GM23338 (cell line): ENCODE measurements around the gene ZNF593OS. TPM values are rescaled to one million over a fixed set of nuclear protein-coding genes. Genes with fewer than 3 reads are reported as not detected.

Source experiments
- ATAC-seq: fragments of 200-7000 bp; cut with Tn5 transposase; 3 replicates; pipeline ENCODE4 v1.9.1; 2020
- DNase-seq: peaks from one replicate; pipeline ENCODE4 v3.0.0-alpha.2; 2015; ENCODE audit warnings: low spot score
- H2AFZ ChIP-seq: fragments of 200-600 bp; sonication (generic); 2 replicates; pipeline ENCODE4 v1.8.0; 2016; ENCODE audit warnings: antibody characterized with exemption, mild to moderate bottlenecking, moderate library complexity
- H3F3A ChIP-seq: fragments of 200-600 bp; sonication (generic); replicated peaks from 2 replicates; pipeline ENCODE4 v1.8.0; 2017; ENCODE audit warnings: antibody characterized with exemption, mixed run types, low read depth
- H3K27ac ChIP-seq: fragments of 200-600 bp; sonication (generic); 2 replicates; pipeline ENCODE4 v1.6.1; 2016; ENCODE audit warnings: low read depth
- H3K27me3 ChIP-seq: fragments of 200-600 bp; sonication (generic); 2 replicates; pipeline ENCODE4 v1.8.0; 2016; ENCODE audit warnings: mild to moderate bottlenecking, mixed run types, moderate library complexity; ENCODE audit not compliant: insufficient read depth
- H3K36me3 ChIP-seq: fragments of 200-600 bp; sonication (generic); 2 replicates; pipeline ENCODE4 v1.8.0; 2016; ENCODE audit warnings: mild to moderate bottlenecking; ENCODE audit not compliant: insufficient read depth
- H3K4me1 ChIP-seq: fragments of 200-600 bp; sonication (generic); 2 replicates; pipeline ENCODE4 v1.8.0; 2016; ENCODE audit warnings: mild to moderate bottlenecking, moderate library complexity; ENCODE audit not compliant: insufficient read depth
- H3K4me2 ChIP-seq: fragments of 200-600 bp; sonication (generic); 2 replicates; pipeline ENCODE4 v1.7.1; 2017; ENCODE audit warnings: mixed run types
- H3K4me3 ChIP-seq: fragments of 200-600 bp; sonication (generic); 2 replicates; pipeline ENCODE4 v1.6.1; 2016; ENCODE audit warnings: mixed run types
- H3K79me2 ChIP-seq: fragments of 200-600 bp; sonication (generic); replicated peaks from 2 replicates; pipeline ENCODE4 v1.8.0; 2017; ENCODE audit warnings: mild to moderate bottlenecking; ENCODE audit not compliant: insufficient read depth
- H3K9me2 ChIP-seq: fragments of 200-600 bp; sonication (generic); 2 replicates; pipeline ENCODE4 v1.8.0; 2017; ENCODE audit not compliant: insufficient read depth
- H4K20me1 ChIP-seq: fragments of 200-600 bp; sonication (generic); replicated peaks from 2 replicates; pipeline ENCODE4 v1.8.0; 2017; ENCODE audit warnings: mild to moderate bottlenecking; ENCODE audit not compliant: insufficient read depth
- H3K27ac Mint-ChIP-seq: 2 replicates; pipeline ENCODE4 v1.8.0; 2020; ENCODE audit warnings: inconsistent platforms, mild to moderate bottlenecking, moderate library complexity, mixed read lengths
- H3K27me3 Mint-ChIP-seq: 3 replicates; pipeline ENCODE4 v1.8.0; 2022; ENCODE audit warnings: low read depth, mild to moderate bottlenecking, moderate library complexity, mixed read lengths, inconsistent platforms; ENCODE audit not compliant: insufficient read depth, poor library complexity
- H3K36me3 Mint-ChIP-seq: 3 replicates; pipeline ENCODE4 v1.8.0; 2021; ENCODE audit warnings: low read depth, mild to moderate bottlenecking, inconsistent platforms, moderate library complexity, mixed read lengths
- H3K4me1 Mint-ChIP-seq: 3 replicates; pipeline ENCODE4 v1.8.0; 2020; ENCODE audit warnings: mild to moderate bottlenecking, inconsistent platforms, mixed read lengths
- H3K4me3 Mint-ChIP-seq: 3 replicates; pipeline ENCODE4 v1.8.0; 2021; ENCODE audit warnings: moderate library complexity, mild to moderate bottlenecking, inconsistent platforms, mixed read lengths
- H3K9me3 Mint-ChIP-seq: 3 replicates; pipeline ENCODE4 v1.8.0; 2020; ENCODE audit warnings: moderate library complexity, mild to moderate bottlenecking, inconsistent platforms, mixed read lengths
- CREB1 ChIP-seq: fragments of 250-450 bp; sonication (Bioruptor Pico); IDR thresholded peaks from 2 replicates; pipeline ENCODE4 v1.5.0; 2020; ENCODE audit warnings: low read depth, mild to moderate bottlenecking, moderate library complexity
- EZH2 ChIP-seq: fragments of 200-600 bp; sonication (generic); IDR thresholded peaks from one replicate; pipeline ENCODE4 v1.8.0; 2017; ENCODE audit warnings: antibody characterized with exemption, mild to moderate bottlenecking, low read depth; ENCODE audit not compliant: unreplicated experiment
- EZH2phosphoT487 ChIP-seq: fragments of 200-600 bp; sonication (generic); IDR thresholded peaks from one replicate; pipeline ENCODE4 v1.8.1; 2018; ENCODE audit warnings: antibody characterized with exemption; ENCODE audit not compliant: unreplicated experiment
- JUNB ChIP-seq: IDR thresholded peaks from one replicate; pipeline ENCODE4 v1.6.1; 2016; ENCODE audit warnings: antibody characterized with exemption; ENCODE audit not compliant: unreplicated experiment
- NANOG ChIP-seq: IDR thresholded peaks from 2 replicates; pipeline ENCODE4 v1.6.1; 2016; ENCODE audit warnings: antibody characterized with exemption, borderline replicate concordance
- POLR2AphosphoS5 ChIP-seq: IDR thresholded peaks from 2 replicates; pipeline ENCODE4 v1.6.1; 2016; ENCODE audit warnings: antibody characterized with exemption, low read depth
- STAT1 ChIP-seq: IDR thresholded peaks from one replicate; pipeline ENCODE4 v1.6.1; 2016; ENCODE audit warnings: antibody characterized with exemption; ENCODE audit not compliant: unreplicated experiment
- ZNF114 ChIP-seq: fragments of 250-450 bp; sonication (Bioruptor Pico); IDR thresholded peaks from 2 replicates; pipeline ENCODE4 v1.5.0; 2020; ENCODE audit warnings: mild to moderate bottlenecking, moderate library complexity
- ZNF331 ChIP-seq: fragments of 250-450 bp; sonication (Bioruptor Pico); IDR thresholded peaks from 2 replicates; pipeline ENCODE4 v1.5.0; 2020; ENCODE audit warnings: low read depth, mild to moderate bottlenecking, moderate library complexity
- polyA plus RNA-seq: library from polyadenylated mRNA; unstranded; fragments of >200 nt; fragmentation: Nextera tagmentation; extraction: Ambion mirVana; gene quantifications from 2 replicates; pipeline ENCODE4 v1.2.1, GENCODE V29; 2016
- total RNA-seq: library from RNA; depleted of rRNA; stranded (reverse); fragments of >200 nt; shearing (Covaris generic); gene quantifications from 2 replicates; pipeline ENCODE4 v1.2.3, GENCODE V29; 2014
- TF ChIP-seq, protein P1 (sequence below): IDR thresholded peaks from 2 replicates; pipeline ENCODE4 v1.6.1; 2016; ENCODE audit warnings: antibody characterized with exemption
- TF ChIP-seq, protein P2 (sequence below): fragments of 250-450 bp; sonication (Bioruptor Pico); IDR thresholded peaks from 2 replicates; pipeline ENCODE4 v1.5.0; 2020; ENCODE audit warnings: mild to moderate bottlenecking, moderate library complexity
- TF ChIP-seq, protein P3 (sequence below): IDR thresholded peaks from one replicate; pipeline ENCODE4 v1.6.1; 2018; ENCODE audit warnings: antibody characterized with exemption; ENCODE audit not compliant: unreplicated experiment
- TF ChIP-seq, protein P4 (sequence below), 2 experiments: fragments of 200-600 bp in 1 of 2; sonication (generic) in 1 of 2; conservative IDR thresholded peaks; 2 replicates each; pipeline versions ENCODE4 v1.5.1 to v1.6.1; 2016 to 2017; ENCODE audit warnings: antibody characterized with exemption in 2 of 2, low read depth in 2 of 2, mild to moderate bottlenecking in 2 of 2, moderate library complexity in 1 of 2

The ZNF593OS gene
- total and polyA plus RNA-seq, 2 experiments from 2014 or later: 1.1 TPM; not detected in 1

DNA sequence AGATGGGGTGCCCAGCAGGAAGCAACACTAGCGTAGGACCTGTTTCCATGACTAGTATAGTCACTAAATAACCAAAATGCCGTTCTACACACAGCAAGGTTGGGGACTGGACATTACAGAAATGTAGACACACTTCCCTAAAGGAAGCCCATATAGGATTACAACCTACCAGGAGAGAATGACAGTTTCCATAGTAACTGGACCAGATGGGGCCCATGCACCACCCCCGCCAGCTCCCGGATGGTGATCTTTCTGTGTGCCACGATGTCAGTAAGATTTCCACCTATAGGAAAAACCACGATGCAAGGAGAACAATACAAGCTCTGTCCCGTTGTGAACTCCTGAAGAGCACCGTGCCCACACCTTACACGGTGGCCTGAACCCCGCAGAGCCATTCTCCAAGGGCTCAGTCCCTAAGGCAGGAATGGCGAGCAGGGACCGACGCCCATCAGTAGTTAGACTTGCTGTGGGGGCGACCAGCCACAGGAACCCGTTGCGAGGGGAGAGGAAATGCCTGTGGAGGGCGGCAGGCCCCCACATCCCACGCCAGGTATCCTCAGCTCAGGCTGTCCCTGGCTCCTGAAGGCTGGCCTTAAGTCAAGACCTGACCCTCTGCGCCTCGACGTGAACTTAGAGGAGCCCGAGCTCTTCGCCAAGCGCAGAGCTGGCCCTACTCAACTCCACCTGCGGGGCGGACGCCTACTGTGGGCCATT lies 48.7 kb upstream of the ZNF593OS start:
- H3K4me1 ChIP-seq: 0 out of 2 replicates have a peak, but pooled peaks cover 8% of the 10 kb centered on the region
- TF ChIP-seq NANOG (no peak), EZH2phosphoT487 (no peak), JUNB (no peak), STAT1 (no peak), POLR2AphosphoS5 (no peak), CREB1 (CRISPR knock-in tag) (no peak), EZH2 (no peak), ZNF114 (CRISPR knock-in tag) (no peak), ZNF331 (CRISPR knock-in tag) (no peak)
- TF ChIP-seq, protein P1, sequence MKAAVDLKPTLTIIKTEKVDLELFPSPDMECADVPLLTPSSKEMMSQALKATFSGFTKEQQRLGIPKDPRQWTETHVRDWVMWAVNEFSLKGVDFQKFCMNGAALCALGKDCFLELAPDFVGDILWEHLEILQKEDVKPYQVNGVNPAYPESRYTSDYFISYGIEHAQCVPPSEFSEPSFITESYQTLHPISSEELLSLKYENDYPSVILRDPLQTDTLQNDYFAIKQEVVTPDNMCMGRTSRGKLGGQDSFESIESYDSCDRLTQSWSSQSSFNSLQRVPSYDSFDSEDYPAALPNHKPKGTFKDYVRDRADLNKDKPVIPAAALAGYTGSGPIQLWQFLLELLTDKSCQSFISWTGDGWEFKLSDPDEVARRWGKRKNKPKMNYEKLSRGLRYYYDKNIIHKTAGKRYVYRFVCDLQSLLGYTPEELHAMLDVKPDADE: no peak
- TF ChIP-seq, protein P2, sequence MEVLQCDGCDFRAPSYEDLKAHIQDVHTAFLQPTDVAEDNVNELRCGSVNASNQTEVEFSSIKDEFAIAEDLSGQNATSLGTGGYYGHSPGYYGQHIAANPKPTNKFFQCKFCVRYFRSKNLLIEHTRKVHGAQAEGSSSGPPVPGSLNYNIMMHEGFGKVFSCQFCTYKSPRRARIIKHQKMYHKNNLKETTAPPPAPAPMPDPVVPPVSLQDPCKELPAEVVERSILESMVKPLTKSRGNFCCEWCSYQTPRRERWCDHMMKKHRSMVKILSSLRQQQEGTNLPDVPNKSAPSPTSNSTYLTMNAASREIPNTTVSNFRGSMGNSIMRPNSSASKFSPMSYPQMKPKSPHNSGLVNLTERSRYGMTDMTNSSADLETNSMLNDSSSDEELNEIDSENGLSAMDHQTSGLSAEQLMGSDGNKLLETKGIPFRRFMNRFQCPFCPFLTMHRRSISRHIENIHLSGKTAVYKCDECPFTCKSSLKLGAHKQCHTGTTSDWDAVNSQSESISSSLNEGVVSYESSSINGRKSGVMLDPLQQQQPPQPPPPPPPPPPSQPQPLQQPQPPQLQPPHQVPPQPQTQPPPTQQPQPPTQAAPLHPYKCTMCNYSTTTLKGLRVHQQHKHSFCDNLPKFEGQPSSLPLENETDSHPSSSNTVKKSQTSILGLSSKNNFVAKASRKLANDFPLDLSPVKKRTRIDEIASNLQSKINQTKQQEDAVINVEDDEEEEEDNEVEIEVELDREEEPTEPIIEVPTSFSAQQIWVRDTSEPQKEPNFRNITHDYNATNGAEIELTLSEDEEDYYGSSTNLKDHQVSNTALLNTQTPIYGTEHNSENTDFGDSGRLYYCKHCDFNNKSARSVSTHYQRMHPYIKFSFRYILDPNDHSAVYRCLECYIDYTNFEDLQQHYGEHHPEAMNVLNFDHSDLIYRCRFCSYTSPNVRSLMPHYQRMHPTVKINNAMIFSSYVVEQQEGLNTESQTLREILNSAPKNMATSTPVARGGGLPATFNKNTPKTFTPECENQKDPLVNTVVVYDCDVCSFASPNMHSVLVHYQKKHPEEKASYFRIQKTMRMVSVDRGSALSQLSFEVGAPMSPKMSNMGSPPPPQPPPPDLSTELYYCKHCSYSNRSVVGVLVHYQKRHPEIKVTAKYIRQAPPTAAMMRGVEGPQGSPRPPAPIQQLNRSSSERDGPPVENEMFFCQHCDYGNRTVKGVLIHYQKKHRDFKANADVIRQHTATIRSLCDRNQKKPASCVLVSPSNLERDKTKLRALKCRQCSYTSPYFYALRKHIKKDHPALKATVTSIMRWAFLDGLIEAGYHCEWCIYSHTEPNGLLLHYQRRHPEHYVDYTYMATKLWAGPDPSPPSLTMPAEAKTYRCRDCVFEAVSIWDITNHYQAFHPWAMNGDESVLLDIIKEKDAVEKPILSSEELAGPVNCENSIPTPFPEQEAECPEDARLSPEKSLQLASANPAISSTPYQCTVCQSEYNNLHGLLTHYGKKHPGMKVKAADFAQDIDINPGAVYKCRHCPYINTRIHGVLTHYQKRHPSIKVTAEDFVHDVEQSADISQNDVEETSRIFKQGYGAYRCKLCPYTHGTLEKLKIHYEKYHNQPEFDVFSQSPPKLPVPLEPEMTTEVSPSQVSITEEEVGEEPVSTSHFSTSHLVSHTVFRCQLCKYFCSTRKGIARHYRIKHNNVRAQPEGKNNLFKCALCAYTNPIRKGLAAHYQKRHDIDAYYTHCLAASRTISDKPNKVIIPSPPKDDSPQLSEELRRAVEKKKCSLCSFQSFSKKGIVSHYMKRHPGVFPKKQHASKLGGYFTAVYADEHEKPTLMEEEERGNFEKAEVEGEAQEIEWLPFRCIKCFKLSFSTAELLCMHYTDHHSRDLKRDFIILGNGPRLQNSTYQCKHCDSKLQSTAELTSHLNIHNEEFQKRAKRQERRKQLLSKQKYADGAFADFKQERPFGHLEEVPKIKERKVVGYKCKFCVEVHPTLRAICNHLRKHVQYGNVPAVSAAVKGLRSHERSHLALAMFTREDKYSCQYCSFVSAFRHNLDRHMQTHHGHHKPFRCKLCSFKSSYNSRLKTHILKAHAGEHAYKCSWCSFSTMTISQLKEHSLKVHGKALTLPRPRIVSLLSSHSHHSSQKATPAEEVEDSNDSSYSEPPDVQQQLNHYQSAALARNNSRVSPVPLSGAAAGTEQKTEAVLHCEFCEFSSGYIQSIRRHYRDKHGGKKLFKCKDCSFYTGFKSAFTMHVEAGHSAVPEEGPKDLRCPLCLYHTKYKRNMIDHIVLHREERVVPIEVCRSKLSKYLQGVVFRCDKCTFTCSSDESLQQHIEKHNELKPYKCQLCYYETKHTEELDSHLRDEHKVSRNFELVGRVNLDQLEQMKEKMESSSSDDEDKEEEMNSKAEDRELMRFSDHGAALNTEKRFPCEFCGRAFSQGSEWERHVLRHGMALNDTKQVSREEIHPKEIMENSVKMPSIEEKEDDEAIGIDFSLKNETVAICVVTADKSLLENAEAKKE (CRISPR knock-in tag): no peak
- TF ChIP-seq, protein P3, sequence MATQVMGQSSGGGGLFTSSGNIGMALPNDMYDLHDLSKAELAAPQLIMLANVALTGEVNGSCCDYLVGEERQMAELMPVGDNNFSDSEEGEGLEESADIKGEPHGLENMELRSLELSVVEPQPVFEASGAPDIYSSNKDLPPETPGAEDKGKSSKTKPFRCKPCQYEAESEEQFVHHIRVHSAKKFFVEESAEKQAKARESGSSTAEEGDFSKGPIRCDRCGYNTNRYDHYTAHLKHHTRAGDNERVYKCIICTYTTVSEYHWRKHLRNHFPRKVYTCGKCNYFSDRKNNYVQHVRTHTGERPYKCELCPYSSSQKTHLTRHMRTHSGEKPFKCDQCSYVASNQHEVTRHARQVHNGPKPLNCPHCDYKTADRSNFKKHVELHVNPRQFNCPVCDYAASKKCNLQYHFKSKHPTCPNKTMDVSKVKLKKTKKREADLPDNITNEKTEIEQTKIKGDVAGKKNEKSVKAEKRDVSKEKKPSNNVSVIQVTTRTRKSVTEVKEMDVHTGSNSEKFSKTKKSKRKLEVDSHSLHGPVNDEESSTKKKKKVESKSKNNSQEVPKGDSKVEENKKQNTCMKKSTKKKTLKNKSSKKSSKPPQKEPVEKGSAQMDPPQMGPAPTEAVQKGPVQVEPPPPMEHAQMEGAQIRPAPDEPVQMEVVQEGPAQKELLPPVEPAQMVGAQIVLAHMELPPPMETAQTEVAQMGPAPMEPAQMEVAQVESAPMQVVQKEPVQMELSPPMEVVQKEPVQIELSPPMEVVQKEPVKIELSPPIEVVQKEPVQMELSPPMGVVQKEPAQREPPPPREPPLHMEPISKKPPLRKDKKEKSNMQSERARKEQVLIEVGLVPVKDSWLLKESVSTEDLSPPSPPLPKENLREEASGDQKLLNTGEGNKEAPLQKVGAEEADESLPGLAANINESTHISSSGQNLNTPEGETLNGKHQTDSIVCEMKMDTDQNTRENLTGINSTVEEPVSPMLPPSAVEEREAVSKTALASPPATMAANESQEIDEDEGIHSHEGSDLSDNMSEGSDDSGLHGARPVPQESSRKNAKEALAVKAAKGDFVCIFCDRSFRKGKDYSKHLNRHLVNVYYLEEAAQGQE: no peak
- TF ChIP-seq, protein P4, sequence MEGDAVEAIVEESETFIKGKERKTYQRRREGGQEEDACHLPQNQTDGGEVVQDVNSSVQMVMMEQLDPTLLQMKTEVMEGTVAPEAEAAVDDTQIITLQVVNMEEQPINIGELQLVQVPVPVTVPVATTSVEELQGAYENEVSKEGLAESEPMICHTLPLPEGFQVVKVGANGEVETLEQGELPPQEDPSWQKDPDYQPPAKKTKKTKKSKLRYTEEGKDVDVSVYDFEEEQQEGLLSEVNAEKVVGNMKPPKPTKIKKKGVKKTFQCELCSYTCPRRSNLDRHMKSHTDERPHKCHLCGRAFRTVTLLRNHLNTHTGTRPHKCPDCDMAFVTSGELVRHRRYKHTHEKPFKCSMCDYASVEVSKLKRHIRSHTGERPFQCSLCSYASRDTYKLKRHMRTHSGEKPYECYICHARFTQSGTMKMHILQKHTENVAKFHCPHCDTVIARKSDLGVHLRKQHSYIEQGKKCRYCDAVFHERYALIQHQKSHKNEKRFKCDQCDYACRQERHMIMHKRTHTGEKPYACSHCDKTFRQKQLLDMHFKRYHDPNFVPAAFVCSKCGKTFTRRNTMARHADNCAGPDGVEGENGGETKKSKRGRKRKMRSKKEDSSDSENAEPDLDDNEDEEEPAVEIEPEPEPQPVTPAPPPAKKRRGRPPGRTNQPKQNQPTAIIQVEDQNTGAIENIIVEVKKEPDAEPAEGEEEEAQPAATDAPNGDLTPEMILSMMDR (conservative IDR thresholded peaks at IDR 0.05; ENCODE audit: low read depth in 2 of 2): no peak
- peaks cover 32% of the 10 kb centered on the region for H3K27me3 Mint-ChIP-seq
- no peak overlapping the region for H3K4me3 ChIP-seq
- no peak overlapping the region for H3K27ac ChIP-seq
- ATAC-seq (no peak), DNase-seq (peak; percentile 26)
- no peak overlapping the region for H3K27ac Mint-ChIP-seq
- H3K36me3 Mint-ChIP-seq: no peaks in the 10 kb centered on the region
- no peak overlapping the region for H3K4me3 Mint-ChIP-seq
- H3K36me3 ChIP-seq: no peaks in the 10 kb centered on the region
- no peaks in the 10 kb centered on the region for H3K9me3 Mint-ChIP-seq
- H2AFZ ChIP-seq: no peak overlapping the region
- H3F3A ChIP-seq: 0 out of 2 replicates have a peak, but pooled peaks cover 5% of the 10 kb centered on the region
- no peaks in the 10 kb centered on the region for H4K20me1 ChIP-seq
- H3K4me2 ChIP-seq: no peak overlapping the region
- H3K79me2 ChIP-seq: no peaks in the 10 kb centered on the region
- no peaks in the 10 kb centered on the region for H3K9me2 ChIP-seq
- peaks cover 39% of the 10 kb centered on the region for H3K27me3 ChIP-seq
- peaks cover 9% of the 10 kb centered on the region; the same call in 2 of the 3 replicates for H3K4me1 Mint-ChIP-seq
